ENCODE data around the gene SAV1.
"Not testable (repeated sequence)": the region's sequence is repeated elsewhere in the genome, so short reads cannot be mapped to it uniquely, and the experiment has no call there.

SAV1 gene

GRCh38 chr14:50667996-50668825, at the start of gene SAV1:
TSS of gene SAV1 (minus strand) at chr14:50668306. CDS start at chr14:50667967, 339 bp downstream.
- DNase-seq, result peak; percentile 94

GRCh38 chr14:50717811-50718210, 49.7 kb upstream of the SAV1 start:
- DNase-seq, result peak; percentile 51

- DNase-seq, result peak; percentile 52
Observed at GRCh38 chr14:50714450-50715073, 46.5 kb upstream of the SAV1 start.

GRCh38 chr14:50711043-50711442, 42.9 kb upstream of the SAV1 start:
- DNase-seq, result no peak

- no peak for DNase-seq
Observed at GRCh38 chr14:50705026-50705593, 37.0 kb upstream of the SAV1 start.

- DNase-seq, result no peak
Observed at GRCh38 chr14:50704454-50705010, 36.4 kb upstream of the SAV1 start.

GRCh38 chr14:50697659-50698290, 29.7 kb upstream of the SAV1 start:
- DNase-seq, result no peak

- not testable (repeated sequence) for DNase-seq
Observed at GRCh38 chr14:50694260-50694659, 26.2 kb upstream of the SAV1 start.

- peak; percentile 23 for DNase-seq
Observed at GRCh38 chr14:50688875-50689274, 20.8 kb upstream of the SAV1 start.

GRCh38 chr14:50679674-50680073, 11.6 kb upstream of the SAV1 start:
- peak; percentile 47 for DNase-seq

GRCh38 chr14:50678163-50678562, 10.1 kb upstream of the SAV1 start:
- DNase-seq, result no peak

GRCh38 chr14:50677527-50678063, 9.5 kb upstream of the SAV1 start:
- no peak for DNase-seq

- no peak for DNase-seq
Observed at GRCh38 chr14:50676814-50677516, 8.9 kb upstream of the SAV1 start.

- DNase-seq, result no peak
Observed at GRCh38 chr14:50675597-50675996, 7.5 kb upstream of the SAV1 start.

- DNase-seq, result no peak
Observed at GRCh38 chr14:50670866-50671256, 2.8 kb upstream of the SAV1 start.

- DNase-seq, result no peak
Observed at GRCh38 chr14:50670196-50670865, 2.2 kb upstream of the SAV1 start.

GRCh38 chr14:50669441-50669986, 1.4 kb upstream of the SAV1 start:
- peak; percentile 55 for DNase-seq

GRCh38 chr14:50668826-50669143, 679 bp upstream of the SAV1 start:
- DNase-seq, result no peak

- DNase-seq, result peak; percentile 82
Observed at GRCh38 chr14:50667684-50667995, 466 bp downstream of the SAV1 start.

- peak; percentile 77 for DNase-seq
Observed at GRCh38 chr14:50666772-50667683, 1.1 kb downstream of the SAV1 start.

GRCh38 chr14:50665300-50665699, 2.8 kb downstream of the SAV1 start:
- DNase-seq, result not testable (repeated sequence)
